Measurements from ENCODE around the gene TBC1D14. TPM values are rescaled to one million over a fixed set of nuclear protein-coding genes. Genes with fewer than 3 reads are reported as not detected.
A peak's percentile ranks its signal among the peaks of the same experiment; 100 is the strongest.

The TBC1D14 gene, protein sequence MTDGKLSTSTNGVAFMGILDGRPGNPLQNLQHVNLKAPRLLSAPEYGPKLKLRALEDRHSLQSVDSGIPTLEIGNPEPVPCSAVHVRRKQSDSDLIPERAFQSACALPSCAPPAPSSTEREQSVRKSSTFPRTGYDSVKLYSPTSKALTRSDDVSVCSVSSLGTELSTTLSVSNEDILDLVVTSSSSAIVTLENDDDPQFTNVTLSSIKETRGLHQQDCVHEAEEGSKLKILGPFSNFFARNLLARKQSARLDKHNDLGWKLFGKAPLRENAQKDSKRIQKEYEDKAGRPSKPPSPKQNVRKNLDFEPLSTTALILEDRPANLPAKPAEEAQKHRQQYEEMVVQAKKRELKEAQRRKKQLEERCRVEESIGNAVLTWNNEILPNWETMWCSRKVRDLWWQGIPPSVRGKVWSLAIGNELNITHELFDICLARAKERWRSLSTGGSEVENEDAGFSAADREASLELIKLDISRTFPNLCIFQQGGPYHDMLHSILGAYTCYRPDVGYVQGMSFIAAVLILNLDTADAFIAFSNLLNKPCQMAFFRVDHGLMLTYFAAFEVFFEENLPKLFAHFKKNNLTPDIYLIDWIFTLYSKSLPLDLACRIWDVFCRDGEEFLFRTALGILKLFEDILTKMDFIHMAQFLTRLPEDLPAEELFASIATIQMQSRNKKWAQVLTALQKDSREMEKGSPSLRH
- total RNA-seq (2011; cell fraction: chromatin; rRNA removed; ENCODE audit: low replicate concordance), result 61.0 and 70.3 TPM in 2 replicates
- 50.4 and 54.0 TPM in 2 replicates for total RNA-seq (2011; cell fraction: nucleolus; rRNA removed)
- total RNA-seq (2011; cell fraction: nucleoplasm; rRNA removed), result 45.9 and 49.3 TPM in 2 replicates
- total RNA-seq (2014; rRNA removed) (50.2 and 54.4 TPM in 2 replicates), total RNA-seq (2014; rRNA removed; fragmentation: Illumina TruSeq; extraction: Trizol) (44.8 and 45.5 TPM in 2 replicates), total RNA-seq (2015; rRNA removed; fragmentation: Illumina TruSeq; extraction: Trizol) (55.8 and 57.7 TPM in 2 replicates), total RNA-seq (2021) (55.4 and 59.6 TPM in 2 replicates), polyA plus RNA-seq (2011; rRNA removed) (31.4 and 41.2 TPM in 2 replicates), polyA plus RNA-seq (2014; fragmentation: Illumina TruSeq; extraction: Trizol) (46.2 and 47.7 TPM in 2 replicates), polyA plus RNA-seq (2014; fragmentation: Nextera tagmentation; extraction: Ambion mirVana) (1 to 10 TPM; 2.1 to 2.7 TPM), polyA plus RNA-seq (2014; rRNA removed) (43.3 and 50.8 TPM in 2 replicates), polyA minus RNA-seq (2011; rRNA and poly(A)+ RNA removed) (51.1 and 64.3 TPM in 2 replicates), Bru-seq, nascent RNA (percentile 82 among the genes with signal in this experiment), BruChase-seq, experiment 1, labeled RNA remaining after a 2-hour chase (percentile 79 among the genes with signal in this experiment), BruChase-seq, experiment 2, labeled RNA remaining after a 6-hour chase (percentile 80 among the genes with signal in this experiment)
- polyA plus RNA-seq (2011; cell fraction: cytosol; rRNA removed), result 37.0 and 43.7 TPM in 2 replicates
- 37.0 and 46.2 TPM in 2 replicates for polyA plus RNA-seq (2011; cell fraction: nucleus; rRNA removed)
- polyA plus RNA-seq (2012), result 45.4 TPM in 2 replicates
- polyA minus RNA-seq (2011; cell fraction: cytosol; rRNA and poly(A)+ RNA removed), result 29.6 and 35.1 TPM in 2 replicates
- 26.1 and 34.0 TPM in 2 replicates for polyA minus RNA-seq (2011; cell fraction: nucleus; rRNA and poly(A)+ RNA removed)
- long read RNA-seq, experiment 1, full-length matches to known transcripts, result 50 of 198 reads
- long read RNA-seq, experiment 1, partial matches to known transcripts, result 124 of 198 reads
- long read RNA-seq, experiment 1, other reads (novel, unspliced or antisense), result 24 of 198 reads
- long read RNA-seq, experiment 2, full-length matches to known transcripts, result 9 of 42 reads
- long read RNA-seq, experiment 2, partial matches to known transcripts, result 25 of 42 reads
- long read RNA-seq, experiment 2, other reads (novel, unspliced or antisense), result 8 of 42 reads
- long read RNA-seq, experiment 3, full-length matches to known transcripts, result 10 of 24 reads
- long read RNA-seq, experiment 3, partial matches to known transcripts, result 5 of 24 reads
- long read RNA-seq, experiment 3, other reads (novel, unspliced or antisense), result 9 of 24 reads

GRCh38 chr4:6909113-6909969 lies at the start of gene TBC1D14:
Gene TBC1D14, plus strand, starts transcription at chr4:6909826. Its CDS starts 13,564 bp downstream, at chr4:6923390.
- CTCF ChIA-PET (ENCODE audit: low intra/inter-chr PET ratio), result interaction anchor here (0.6 to 1.4 kb wide), 4 partner anchors 15 to 161 kb away, joined by 3 to 6 read pairs (median 4); partner anchors contain the start of gene TADA2B
- DNase-seq (ENCODE audit: extremely low read depth in 1 of 4, low spot score in 3 of 4) (peak; percentile 90 to 96 (median 94)), FAIRE-seq (no peak), ATAC-seq (peak; percentile 86)
- peaks cover 52% of the 10 kb centered on the region for H3K79me2 ChIP-seq (ENCODE audit: control insufficient read depth, insufficient read depth, low read length)
- H3K4me2 ChIP-seq (ENCODE audit: insufficient read depth, low read length), result peak within 1 kb of the TSS; percentile 88
- H2AFZ ChIP-seq (ENCODE audit: low read depth, low read length), result peak within 1 kb of the TSS; percentile 79
- intact Hi-C loops (cut with micrococcal nuclease) (loop anchor here (1.0 to 2.0 kb wide), 2 partner anchors 77 to 159 kb away; partner anchors contain the start of gene GRPEL1), in situ Hi-C loops (cut with MboI) (no loop called here)
- under 1% methylated on average over 33 of the region's 108 CpGs for WGBS (ENCODE audit: insufficient coverage, low coverage, missing lambda C conversion rate)
- H3K36me3 ChIP-seq (ENCODE audit: control insufficient read depth, insufficient read depth, low read length), result peaks cover 16% of the 10 kb centered on the region; the same call in 2 of the 3 replicates
- TSS peak; percentile 92 for BruUV-seq (replicated peaks)
- H3K27ac ChIP-seq (ENCODE audit: extremely low read depth, low read depth, low read length), result peak within 1 kb of the TSS; percentile 98
- H4K20me1 ChIP-seq (replicated peaks; ENCODE audit: control insufficient read depth, insufficient read depth, low read length), result no peaks in the 10 kb centered on the region
- peak within 1 kb of the TSS; percentile 94 for H3K4me3 ChIP-seq
- peak within 1 kb of the TSS; percentile 93 to 98 for H3K9ac ChIP-seq (ENCODE audit: insufficient read depth in 1 of 2, low read depth in 2 of 2, low read length in 2 of 2)
- POLR2A ChIA-PET, result interaction anchor here (0.6 to 3.7 kb wide), 19 partner anchors 8 to 235 kb away, joined by 3 to 20 read pairs (median 6); partner anchors contain the start of gene TADA2B
- no peaks in the 10 kb centered on the region for H3K9me3 ChIP-seq (replicated peaks; ENCODE audit: control insufficient read depth, insufficient read depth, low read depth, low read length)
- H3K27me3 ChIP-seq (ENCODE audit: control insufficient read depth in 2 of 2, insufficient read depth in 2 of 2, low read length in 2 of 2), result no peaks in the 10 kb centered on the region
- H3K4me1 ChIP-seq (replicated peaks in 1 of 2; ENCODE audit: control insufficient read depth in 2 of 2, insufficient read depth in 2 of 2, low read length in 2 of 2), result peaks cover 48 to 59% of the 10 kb centered on the region in 2 experiments
- no peaks in the 10 kb centered on the region for H3K9me1 ChIP-seq (ENCODE audit: control insufficient read depth, insufficient read depth, low read length)
- TF ChIP-seq CAMTA2 (CRISPR knock-in tag; conservative IDR thresholded peaks at IDR 0.05), result no peak
- TF ChIP-seq HNRNPL (IDR thresholded peaks at IDR 0.05; ENCODE audit: low read depth, low read length), result 0 out of 2 replicates have a peak, but pooled peaks have one; percentile 64
- no peak for TF ChIP-seq MAFK (IDR thresholded peaks at IDR 0.05; ENCODE audit: low read length)
- TF ChIP-seq, protein P1, sequence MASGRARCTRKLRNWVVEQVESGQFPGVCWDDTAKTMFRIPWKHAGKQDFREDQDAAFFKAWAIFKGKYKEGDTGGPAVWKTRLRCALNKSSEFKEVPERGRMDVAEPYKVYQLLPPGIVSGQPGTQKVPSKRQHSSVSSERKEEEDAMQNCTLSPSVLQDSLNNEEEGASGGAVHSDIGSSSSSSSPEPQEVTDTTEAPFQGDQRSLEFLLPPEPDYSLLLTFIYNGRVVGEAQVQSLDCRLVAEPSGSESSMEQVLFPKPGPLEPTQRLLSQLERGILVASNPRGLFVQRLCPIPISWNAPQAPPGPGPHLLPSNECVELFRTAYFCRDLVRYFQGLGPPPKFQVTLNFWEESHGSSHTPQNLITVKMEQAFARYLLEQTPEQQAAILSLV (tag; IDR thresholded peaks at IDR 0.05), result no peak
- TF ChIP-seq MAZ (CRISPR knock-in tag; conservative IDR thresholded peaks at IDR 0.05 in 1 of 2, IDR thresholded peaks at IDR 0.05 in 1 of 2), result peak; percentile 96 to 98
- no peak for TF ChIP-seq TCF7L2 (IDR thresholded peaks at IDR 0.05; ENCODE audit: low read depth, low read length)
- no peak; the same call in 1 of the 2 replicates for TF ChIP-seq TEAD4 (IDR thresholded peaks at IDR 0.05; ENCODE audit: low read length)
- 0 out of 2 replicates have a peak, but pooled peaks have one; percentile 39 for TF ChIP-seq TEAD4 (CRISPR knock-in tag; IDR thresholded peaks at IDR 0.05; ENCODE audit: borderline replicate concordance)

Measured in K562 (cell line).